ENCODE results near the gene HSD17B1. TPM values are rescaled to one million over a fixed set of nuclear protein-coding genes. Genes with fewer than 3 reads are reported as not detected.

Gene HSD17B1
- total and polyA plus RNA-seq, 2 of the 13 experiments (the other 11 are each of a cell fraction or from before 2014, with no cell fraction given) = 0.54 to 0.93 TPM

DNA sequence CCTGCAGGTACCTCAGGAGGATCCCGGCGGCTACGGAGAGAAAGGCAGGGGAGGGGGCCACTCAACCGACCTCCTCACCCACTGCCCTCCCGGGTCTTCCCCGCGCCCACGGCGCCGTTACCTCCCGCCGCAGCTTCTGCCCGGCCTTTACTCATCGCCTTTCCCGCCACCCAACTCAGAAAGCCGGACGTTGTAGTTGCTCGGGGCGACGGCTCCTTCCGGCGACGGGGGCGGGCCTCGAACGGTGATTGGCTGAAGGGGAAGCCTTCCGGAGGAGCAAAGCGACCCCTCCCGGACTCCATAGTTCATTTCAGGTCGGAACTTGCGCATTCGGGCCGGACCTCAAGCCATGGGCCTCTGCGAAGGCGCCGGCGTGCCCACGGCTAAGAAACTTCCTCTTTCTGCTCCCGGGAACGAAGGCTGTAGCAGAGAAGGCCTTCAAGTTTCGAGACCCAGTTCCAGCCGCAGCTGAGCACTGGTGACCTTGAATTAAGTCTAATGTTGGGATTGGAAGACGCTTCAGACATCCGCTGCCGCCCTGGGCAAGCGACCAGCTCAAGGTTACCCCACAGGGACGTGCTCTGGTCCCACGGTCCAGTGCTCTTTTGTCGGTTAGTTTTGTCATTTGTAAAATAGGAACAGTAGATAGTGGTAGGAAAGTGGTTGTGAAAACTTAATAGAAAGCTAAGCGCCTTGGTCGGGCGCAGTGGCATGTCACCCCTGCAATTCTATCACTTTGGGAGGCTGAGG is 25.0 kb downstream of the HSD17B1 start, which contains the start of gene PSMC3IP (continued):
- TF ChIP-seq, protein P1, sequence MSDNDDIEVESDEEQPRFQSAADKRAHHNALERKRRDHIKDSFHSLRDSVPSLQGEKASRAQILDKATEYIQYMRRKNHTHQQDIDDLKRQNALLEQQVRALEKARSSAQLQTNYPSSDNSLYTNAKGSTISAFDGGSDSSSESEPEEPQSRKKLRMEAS (IDR thresholded peaks at IDR 0.05) = peak; percentile 90
- TF ChIP-seq, protein P2, sequence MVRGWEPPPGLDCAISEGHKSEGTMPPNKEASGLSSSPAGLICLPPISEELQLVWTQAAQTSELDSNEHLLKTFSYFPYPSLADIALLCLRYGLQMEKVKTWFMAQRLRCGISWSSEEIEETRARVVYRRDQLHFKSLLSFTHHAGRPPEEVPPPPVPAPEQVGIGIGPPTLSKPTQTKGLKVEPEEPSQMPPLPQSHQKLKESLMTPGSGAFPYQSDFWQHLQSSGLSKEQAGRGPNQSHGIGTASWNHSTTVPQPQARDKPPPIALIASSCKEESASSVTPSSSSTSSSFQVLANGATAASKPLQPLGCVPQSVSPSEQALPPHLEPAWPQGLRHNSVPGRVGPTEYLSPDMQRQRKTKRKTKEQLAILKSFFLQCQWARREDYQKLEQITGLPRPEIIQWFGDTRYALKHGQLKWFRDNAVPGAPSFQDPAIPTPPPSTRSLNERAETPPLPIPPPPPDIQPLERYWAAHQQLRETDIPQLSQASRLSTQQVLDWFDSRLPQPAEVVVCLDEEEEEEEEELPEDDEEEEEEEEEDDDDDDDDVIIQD (CRISPR knock-in tag; IDR thresholded peaks at IDR 0.05; ENCODE audit: low read depth) = no peak
- TF ChIP-seq, protein P3, sequence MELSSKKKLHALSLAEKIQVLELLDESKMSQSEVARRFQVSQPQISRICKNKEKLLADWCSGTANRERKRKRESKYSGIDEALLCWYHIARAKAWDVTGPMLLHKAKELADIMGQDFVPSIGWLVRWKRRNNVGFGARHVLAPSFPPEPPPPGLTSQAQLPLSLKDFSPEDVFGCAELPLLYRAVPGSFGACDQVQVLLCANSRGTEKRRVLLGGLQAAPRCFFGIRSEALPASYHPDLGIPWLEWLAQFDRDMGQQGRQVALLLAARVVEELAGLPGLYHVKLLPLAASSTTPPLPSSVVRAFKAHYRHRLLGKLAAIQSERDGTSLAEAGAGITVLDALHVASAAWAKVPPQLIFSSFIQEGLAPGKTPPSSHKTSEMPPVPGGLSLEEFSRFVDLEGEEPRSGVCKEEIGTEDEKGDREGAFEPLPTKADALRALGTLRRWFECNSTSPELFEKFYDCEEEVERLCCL (CRISPR knock-in tag; IDR thresholded peaks at IDR 0.05; ENCODE audit: borderline replicate concordance) = peak; percentile 19; the same call in 1 of the 2 replicates
- TF ChIP-seq MAFK (conservative IDR thresholded peaks at IDR 0.05 in 1 of 2, IDR thresholded peaks at IDR 0.05 in 1 of 2; ENCODE audit: low read length in 2 of 2) (no peak), GABPB1 (CRISPR knock-in tag; IDR thresholded peaks at IDR 0.05) (peak; percentile 99), TBP (CRISPR knock-in tag; IDR thresholded peaks at IDR 0.05) (no peak), POLR2AphosphoS5 (IDR thresholded peaks at IDR 0.05; ENCODE audit: low read depth, low read length) (peak; percentile 96), ZNF451 (CRISPR knock-in tag; IDR thresholded peaks at IDR 0.05) (peak; percentile 70; the same call in 1 of the 2 replicates), ADNP (CRISPR knock-in tag; IDR thresholded peaks at IDR 0.05) (no peak), ELF4 (CRISPR knock-in tag; IDR thresholded peaks at IDR 0.05; ENCODE audit: borderline replicate concordance) (peak; percentile 81; the same call in 1 of the 2 replicates), ZKSCAN5 (CRISPR knock-in tag; IDR thresholded peaks at IDR 0.05) (no peak), MIXL1 (CRISPR knock-in tag; IDR thresholded peaks at IDR 0.05) (peak; percentile 82), ZNF180 (CRISPR knock-in tag; IDR thresholded peaks at IDR 0.05; ENCODE audit: borderline replicate concordance, low read depth) (peak; percentile 21; the same call in 1 of the 2 replicates), ZNF773 (CRISPR knock-in tag; IDR thresholded peaks at IDR 0.05; ENCODE audit: borderline replicate concordance) (peak; percentile 45; the same call in 1 of the 2 replicates), NR1H2 (CRISPR knock-in tag; IDR thresholded peaks at IDR 0.05; ENCODE audit: borderline replicate concordance, low read depth) (peak; percentile 44; the same call in 1 of the 2 replicates), U2AF2 (IDR thresholded peaks at IDR 0.05; ENCODE audit: low read depth, low read length) (peak; percentile 95), ARHGAP35 (CRISPR knock-in tag; IDR thresholded peaks at IDR 0.05; ENCODE audit: borderline replicate concordance) (0 out of 2 replicates have a peak, but pooled peaks have one; percentile 20), TCF12 (IDR thresholded peaks at IDR 0.05) (no peak), TCF12 (CRISPR knock-in tag; IDR thresholded peaks at IDR 0.05) (peak; percentile 66; the same call in 1 of the 2 replicates), IKZF4 (CRISPR knock-in tag; IDR thresholded peaks at IDR 0.05; ENCODE audit: borderline replicate concordance, low read depth, not compliant biosample characterization) (peak; percentile 73)
- TF ChIP-seq, protein P4, sequence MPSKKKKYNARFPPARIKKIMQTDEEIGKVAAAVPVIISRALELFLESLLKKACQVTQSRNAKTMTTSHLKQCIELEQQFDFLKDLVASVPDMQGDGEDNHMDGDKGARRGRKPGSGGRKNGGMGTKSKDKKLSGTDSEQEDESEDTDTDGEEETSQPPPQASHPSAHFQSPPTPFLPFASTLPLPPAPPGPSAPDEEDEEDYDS (CRISPR knock-in tag; IDR thresholded peaks at IDR 0.05) = peak; percentile 74; the same call in 1 of the 2 replicates
- TF ChIP-seq, protein P5, sequence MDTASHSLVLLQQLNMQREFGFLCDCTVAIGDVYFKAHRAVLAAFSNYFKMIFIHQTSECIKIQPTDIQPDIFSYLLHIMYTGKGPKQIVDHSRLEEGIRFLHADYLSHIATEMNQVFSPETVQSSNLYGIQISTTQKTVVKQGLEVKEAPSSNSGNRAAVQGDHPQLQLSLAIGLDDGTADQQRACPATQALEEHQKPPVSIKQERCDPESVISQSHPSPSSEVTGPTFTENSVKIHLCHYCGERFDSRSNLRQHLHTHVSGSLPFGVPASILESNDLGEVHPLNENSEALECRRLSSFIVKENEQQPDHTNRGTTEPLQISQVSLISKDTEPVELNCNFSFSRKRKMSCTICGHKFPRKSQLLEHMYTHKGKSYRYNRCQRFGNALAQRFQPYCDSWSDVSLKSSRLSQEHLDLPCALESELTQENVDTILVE (CRISPR knock-in tag; IDR thresholded peaks at IDR 0.05) = peak; percentile 78
- TF ChIP-seq, protein P6, sequence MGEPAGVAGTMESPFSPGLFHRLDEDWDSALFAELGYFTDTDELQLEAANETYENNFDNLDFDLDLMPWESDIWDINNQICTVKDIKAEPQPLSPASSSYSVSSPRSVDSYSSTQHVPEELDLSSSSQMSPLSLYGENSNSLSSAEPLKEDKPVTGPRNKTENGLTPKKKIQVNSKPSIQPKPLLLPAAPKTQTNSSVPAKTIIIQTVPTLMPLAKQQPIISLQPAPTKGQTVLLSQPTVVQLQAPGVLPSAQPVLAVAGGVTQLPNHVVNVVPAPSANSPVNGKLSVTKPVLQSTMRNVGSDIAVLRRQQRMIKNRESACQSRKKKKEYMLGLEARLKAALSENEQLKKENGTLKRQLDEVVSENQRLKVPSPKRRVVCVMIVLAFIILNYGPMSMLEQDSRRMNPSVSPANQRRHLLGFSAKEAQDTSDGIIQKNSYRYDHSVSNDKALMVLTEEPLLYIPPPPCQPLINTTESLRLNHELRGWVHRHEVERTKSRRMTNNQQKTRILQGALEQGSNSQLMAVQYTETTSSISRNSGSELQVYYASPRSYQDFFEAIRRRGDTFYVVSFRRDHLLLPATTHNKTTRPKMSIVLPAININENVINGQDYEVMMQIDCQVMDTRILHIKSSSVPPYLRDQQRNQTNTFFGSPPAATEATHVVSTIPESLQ (CRISPR knock-in tag; conservative IDR thresholded peaks at IDR 0.05) = peak; percentile 95
